H1 (cell line): ENCODE measurements around the gene SLC22A31. TPM values are rescaled to one million over a fixed set of nuclear protein-coding genes. Genes with fewer than 3 reads are reported as not detected.

Experiments used
- CHD2 ChIP-seq: IDR thresholded peaks from 2 replicates; pipeline ENCODE4 v1.6.1; 2012; ENCODE audit warnings: low read length, improper control_type of control experiment
- CREB1 ChIP-seq: IDR thresholded peaks from 2 replicates; pipeline ENCODE4 v1.6.1; 2012; ENCODE audit warnings: inconsistent platforms
- CTCF ChIP-seq, 3 experiments: IDR thresholded peaks; 1 replicate in 2 of 3; 2 replicates in 1 of 3; pipeline versions ENCODE4 v1.5.1 to v1.6.1; 2011; ENCODE audit warnings: low read length in 3 of 3, mild to moderate bottlenecking in 3 of 3, inconsistent platforms in 2 of 3, low read depth in 1 of 3, moderate library complexity in 1 of 3; ENCODE audit not compliant: insufficient read depth in 1 of 3; ENCODE audit errors: control extremely low read depth in 1 of 3
- GABPA ChIP-seq: IDR thresholded peaks from 2 replicates; pipeline ENCODE4 v1.6.1; 2011; ENCODE audit warnings: mild to moderate bottlenecking, low read length, moderate library complexity, borderline replicate concordance; ENCODE audit not compliant: insufficient read depth
- SP1 ChIP-seq: IDR thresholded peaks from 2 replicates; pipeline ENCODE4 v1.6.1; 2011; ENCODE audit warnings: low read depth, low read length
- SUZ12 ChIP-seq: fragments of 200-600 bp; sonication (generic); IDR thresholded peaks from 2 replicates; pipeline ENCODE4 v1.6.1; 2012; ENCODE audit warnings: mild to moderate bottlenecking, inconsistent platforms, low read length, moderate library complexity, mixed read lengths
- YY1 ChIP-seq: IDR thresholded peaks from 2 replicates; pipeline ENCODE4 v1.6.1; 2011; ENCODE audit warnings: low read depth, mild to moderate bottlenecking, low read length
- polyA plus RNA-seq, 7 experiments: library from polyadenylated mRNA; depleted of rRNA in 3 of 7; stranded (reverse) in 5 of 7; unstranded in 2 of 7; fragments of >200 nt in 5 of 7; fragments of 200-250 nt in 2 of 7; gene quantifications; 1 replicate in 5 of 7; 2 replicates in 1 of 7; 4 replicates in 1 of 7; pipeline versions ENCODE4 v1.2.1 to v1.2.3, GENCODE V29; 2011 to 2013; ENCODE audit warnings: missing spikeins in 2 of 7, mixed read lengths in 2 of 7
- total RNA-seq: library from RNA; stranded (reverse); fragmentation: NEBNext Ultra II Directional; extraction: Animal tissue kit (Norgen Biotek cat#: 25700); gene quantifications from 2 replicates; pipeline ENCODE4 v1.2.1, GENCODE V29; 2021

The SLC22A31 gene
- total and polyA plus RNA-seq, 2 of the 8 experiments (the other 6 are each of a cell fraction or from before 2014, with no cell fraction given) = 7.7 to 10.6 TPM

DNA sequence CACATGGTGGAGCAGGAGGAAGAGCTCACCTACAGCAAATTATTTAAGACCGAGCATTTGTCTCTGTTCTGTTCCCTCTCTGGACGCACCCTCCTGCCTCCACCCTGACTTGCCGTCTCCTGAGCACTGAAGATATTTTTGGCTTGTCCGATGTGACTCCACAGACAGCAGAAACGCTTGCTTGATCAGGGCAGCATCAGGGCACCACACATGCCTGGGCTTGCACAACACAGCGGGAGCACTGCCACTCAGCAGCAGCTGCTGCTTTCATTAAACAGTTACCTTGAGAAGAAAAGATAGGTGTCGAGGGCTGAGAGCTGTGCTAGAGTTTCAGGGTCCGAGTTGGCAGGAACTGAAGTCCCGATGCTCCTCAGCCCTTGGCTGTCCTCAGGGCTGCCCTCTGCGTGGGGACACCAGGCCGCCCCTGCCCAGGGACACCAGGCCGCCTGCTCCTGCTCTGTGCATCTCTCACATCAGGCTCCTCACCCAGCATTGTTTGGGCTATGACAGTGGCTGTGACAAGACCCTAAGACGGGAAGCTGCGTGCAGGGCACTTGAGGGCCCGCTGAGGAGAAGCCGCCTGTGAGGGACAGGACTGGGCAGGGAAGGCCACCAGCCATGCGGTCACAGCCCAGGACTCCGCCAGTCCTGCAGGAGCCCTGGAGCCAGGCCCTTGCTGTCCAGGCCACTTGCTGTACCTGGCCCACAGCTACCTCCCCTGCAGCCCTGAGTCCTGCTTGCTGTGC, 50.1 kb downstream of the SLC22A31 start (continued):
- TF ChIP-seq SP1 (no peak), YY1 (no peak), SUZ12 (no peak), CREB1 (no peak), CHD2 (no peak), CTCF (IDR thresholded peaks at IDR 0.05; ENCODE audit: control extremely low read depth in 1 of 3, insufficient read depth in 1 of 3, low read depth in 1 of 3, low read length in 3 of 3) (no peak), GABPA (no peak)
- TF ChIP-seq, all 59 proteins: peak for 0
